Retinal pigment epithelial cell (primary cell): ENCODE results near the gene CREB5.
"Not testable (repeated sequence)": the region's sequence is repeated elsewhere in the genome, so short reads cannot be mapped to it uniquely, and the experiment has no call there.

Source experiments
- DNase-seq: peaks from one replicate; pipeline ENCODE4 v3.0.0-alpha.2; 2010; ENCODE audit warnings: low read depth
- H3K4me3 ChIP-seq: 2 replicates; pipeline ENCODE4 v1.5.1; 2011; ENCODE audit warnings: mild to moderate bottlenecking, low read length, control low read depth, moderate library complexity
- CTCF ChIP-seq: conservative IDR thresholded peaks from 2 replicates; pipeline ENCODE4 v1.5.1; 2011; ENCODE audit warnings: low read depth, low read length, control low read depth, inconsistent platforms

The CREB5 gene

DNA sequence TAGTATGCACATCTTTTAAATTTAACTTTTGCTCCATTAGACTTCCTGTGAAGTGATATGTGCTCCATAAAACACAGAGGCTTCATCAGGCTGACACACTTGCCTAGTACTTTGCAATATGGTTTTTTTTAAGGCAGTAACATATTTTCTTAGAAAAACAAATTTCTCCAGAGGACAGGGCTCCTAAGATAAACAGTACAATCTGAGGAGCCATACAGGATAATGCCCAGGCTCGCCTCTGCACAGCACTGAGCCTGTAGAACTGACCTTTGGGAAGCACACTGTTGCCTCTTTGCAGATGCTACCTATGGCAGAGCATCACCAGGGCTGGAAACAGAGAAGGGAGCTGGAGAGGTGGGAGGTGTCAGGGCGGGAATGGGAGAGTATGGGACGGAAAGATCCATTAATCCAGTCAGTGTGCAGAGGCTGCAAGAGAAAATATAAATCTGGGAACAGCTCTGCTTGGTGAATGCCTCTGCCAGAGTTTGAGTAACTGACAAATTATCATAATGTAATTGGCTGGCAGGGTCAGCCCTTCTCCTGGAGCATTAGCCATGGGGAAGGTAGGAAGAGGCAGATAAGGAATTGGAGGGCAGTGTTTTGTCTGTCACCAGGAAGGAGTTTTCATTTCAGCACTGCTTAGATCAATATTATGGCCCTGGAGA lies 132.3 kb downstream of the CREB5 start:
- H3K4me3 ChIP-seq: no peak overlapping the region
- TF ChIP-seq CTCF: no peak
- DNase-seq: no peak

GRCh38 chr7:28546067-28546466 lies 133.7 kb downstream of the CREB5 start:
- H3K4me3 ChIP-seq: no peak overlapping the region
- no peak for DNase-seq
- no peak for TF ChIP-seq CTCF

GRCh38 chr7:28547115-28547514 lies 134.8 kb downstream of the CREB5 start:
- TF ChIP-seq CTCF: no peak
- no peak overlapping the region for H3K4me3 ChIP-seq

DNA sequence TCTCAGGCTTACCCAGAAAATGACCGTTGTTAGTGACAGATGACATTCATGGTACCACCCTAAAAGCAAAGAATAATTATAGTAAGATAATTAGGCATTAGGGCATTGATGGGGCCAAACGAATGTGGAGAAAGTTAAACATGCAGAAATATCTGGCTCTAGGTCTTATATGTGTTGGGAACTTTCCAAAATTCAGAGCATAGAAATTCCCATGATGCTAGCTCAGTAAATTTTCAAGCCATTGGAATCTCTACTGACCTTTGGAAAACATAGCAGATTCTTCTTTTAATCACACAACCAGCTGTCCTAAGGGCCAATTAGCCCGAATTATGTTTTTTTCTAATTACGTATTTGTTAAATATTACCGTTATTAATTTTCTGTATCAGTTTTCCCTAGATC lies 136.1 kb downstream of the CREB5 start:
- no peak for TF ChIP-seq CTCF
- no peak for DNase-seq
- H3K4me3 ChIP-seq: no peak overlapping the region

More at GRCh38 chr7:28547115-28547514, 134.8 kb downstream of the CREB5 start:
- no peak for DNase-seq

- no peak for TF ChIP-seq CTCF
- no peak for DNase-seq
- H3K4me3 ChIP-seq: no peak overlapping the region
Measured at GRCh38 chr7:28549998-28550397, 137.7 kb downstream of the CREB5 start.

GRCh38 chr7:28550580-28551186 lies 138.4 kb downstream of the CREB5 start:
- TF ChIP-seq CTCF: no peak
- no peak for DNase-seq
- no peak overlapping the region for H3K4me3 ChIP-seq

- H3K4me3 ChIP-seq: no peak overlapping the region
- DNase-seq: no peak
- TF ChIP-seq CTCF: no peak
Measured at GRCh38 chr7:28551331-28551730, 139.0 kb downstream of the CREB5 start.

DNA sequence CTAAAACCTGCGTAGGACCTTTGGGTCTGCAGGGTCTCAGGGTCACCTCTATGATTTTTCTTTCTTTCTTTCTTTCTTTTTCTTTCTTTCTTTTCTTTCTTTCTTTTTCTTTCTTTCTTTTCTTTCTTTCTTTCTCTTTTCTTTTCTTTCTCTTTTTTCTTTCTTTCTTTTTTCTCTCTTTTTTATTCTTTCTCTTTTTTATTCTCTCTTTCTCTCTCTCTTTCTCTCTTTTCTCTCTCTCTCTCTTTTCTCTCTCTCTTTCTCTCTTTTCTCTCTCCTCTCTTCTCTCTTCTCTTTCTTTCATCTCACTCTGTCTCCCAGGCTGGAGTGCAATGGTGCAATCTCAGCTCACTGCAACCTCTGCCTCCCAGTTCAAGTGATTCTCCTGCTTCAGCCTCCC lies 139.4 kb downstream of the CREB5 start:
- not testable (repeated sequence) for H3K4me3 ChIP-seq, DNase-seq
